Measurements from ENCODE around the gene ANK2. TPM values are rescaled to one million over a fixed set of nuclear protein-coding genes. Genes with fewer than 3 reads are reported as not detected.

Gene ANK2
- total RNA-seq, 1 donor from 2014 or later = 77.8 TPM

GRCh38 chr4:113113151-113113550 lies 63.7 kb downstream of the ANK2 start:
- peaks cover 4% of the 10 kb centered on the region for H3K36me3 Mint-ChIP-seq (ENCODE audit: low read depth, unreplicated experiment)
- no peak for FAIRE-seq
- H3K4me1 ChIP-seq (ENCODE audit: insufficient read depth, low read length) = no peaks in the 10 kb centered on the region

GRCh38 chr4:113114884-113115283 lies 65.4 kb downstream of the ANK2 start:
- Histone ChIP-seq H3K4me1 (ENCODE audit: insufficient read depth, low read length) (no peaks in the 10 kb centered on the region), H3K36me3 (ENCODE audit: insufficient read depth, low read length) (no peaks in the 10 kb centered on the region), H4K20me1 (ENCODE audit: insufficient read depth, low read length) (no peaks in the 10 kb centered on the region), H3K9ac (ENCODE audit: low read length) (no peak overlapping the region), H3K27me3 (ENCODE audit: insufficient read depth, low read length) (no peaks in the 10 kb centered on the region), H3K27ac (ENCODE audit: low read depth, low read length) (no peak overlapping the region), H2AFZ (ENCODE audit: low read depth, low read length) (no peak overlapping the region), H3K4me2 (ENCODE audit: low read length) (no peak overlapping the region), H3K9me3 (ENCODE audit: insufficient read depth, low read depth, low read length) (no peaks in the 10 kb centered on the region), H3K4me3 (ENCODE audit: insufficient read depth, low read depth, low read length) (no peak overlapping the region), H3K79me2 (ENCODE audit: insufficient read depth, low read length) (no peaks in the 10 kb centered on the region)
- H3K27ac Mint-ChIP-seq (ENCODE audit: unreplicated experiment) = no peak overlapping the region
- FAIRE-seq (no peak), DNase-seq (ENCODE audit: low read depth) (no peak)
- H3K36me3 Mint-ChIP-seq (ENCODE audit: low read depth, unreplicated experiment) = peaks cover 4% of the 10 kb centered on the region
- H3K27me3 Mint-ChIP-seq (ENCODE audit: low read depth, unreplicated experiment) = no peaks in the 10 kb centered on the region
- peaks cover 10% of the 10 kb centered on the region for H3K4me1 Mint-ChIP-seq (ENCODE audit: low read depth, unreplicated experiment)
- no peak for TF ChIP-seq EZH2 (IDR thresholded peaks at IDR 0.05; ENCODE audit: insufficient read depth, low read length)
- no peak overlapping the region for H3K4me3 Mint-ChIP-seq (ENCODE audit: unreplicated experiment)
- H3K9me3 Mint-ChIP-seq (ENCODE audit: unreplicated experiment) = no peaks in the 10 kb centered on the region

More at GRCh38 chr4:113113151-113113550, 63.7 kb downstream of the ANK2 start:
- TF ChIP-seq CTCF (IDR thresholded peaks at IDR 0.05; ENCODE audit: insufficient read depth, low read depth, low read length) (no peak), EZH2 (IDR thresholded peaks at IDR 0.05; ENCODE audit: insufficient read depth, low read length) (no peak)
- H4K20me1 ChIP-seq (ENCODE audit: insufficient read depth, low read length) = no peaks in the 10 kb centered on the region
- H2AFZ ChIP-seq (ENCODE audit: low read depth, low read length) = no peak overlapping the region
- H3K9me3 ChIP-seq (ENCODE audit: insufficient read depth, low read depth, low read length) = no peaks in the 10 kb centered on the region
- Mint-ChIP-seq H3K9me3 (ENCODE audit: unreplicated experiment) (no peaks in the 10 kb centered on the region), H3K27ac (ENCODE audit: unreplicated experiment) (no peak overlapping the region), H3K4me1 (ENCODE audit: low read depth, unreplicated experiment) (peaks cover 10% of the 10 kb centered on the region), H3K27me3 (ENCODE audit: low read depth, unreplicated experiment) (no peaks in the 10 kb centered on the region), H3K4me3 (ENCODE audit: unreplicated experiment) (no peak overlapping the region)
- H3K36me3 ChIP-seq (ENCODE audit: insufficient read depth, low read length) = no peaks in the 10 kb centered on the region
- H3K27me3 ChIP-seq (ENCODE audit: insufficient read depth, low read length) = no peaks in the 10 kb centered on the region
- no peak overlapping the region for H3K4me3 ChIP-seq (ENCODE audit: insufficient read depth, low read depth, low read length)
- H3K4me2 ChIP-seq (ENCODE audit: low read length) = no peak overlapping the region
- H3K79me2 ChIP-seq (ENCODE audit: insufficient read depth, low read length) = no peaks in the 10 kb centered on the region
- DNase-seq (ENCODE audit: low read depth) = no peak
- no peak overlapping the region for H3K27ac ChIP-seq (ENCODE audit: low read depth, low read length)
- no peak overlapping the region for H3K9ac ChIP-seq (ENCODE audit: low read length)

GRCh38 chr4:113116414-113117357 lies 67.2 kb downstream of the ANK2 start:
- Histone ChIP-seq H3K4me1 (ENCODE audit: insufficient read depth, low read length) (no peaks in the 10 kb centered on the region), H3K36me3 (ENCODE audit: insufficient read depth, low read length) (no peaks in the 10 kb centered on the region), H3K27me3 (ENCODE audit: insufficient read depth, low read length) (no peaks in the 10 kb centered on the region), H2AFZ (ENCODE audit: low read depth, low read length) (peak overlapping the region; percentile 57), H3K9ac (ENCODE audit: low read length) (no peak overlapping the region), H3K27ac (ENCODE audit: low read depth, low read length) (no peak overlapping the region), H4K20me1 (ENCODE audit: insufficient read depth, low read length) (no peaks in the 10 kb centered on the region), H3K9me3 (ENCODE audit: insufficient read depth, low read depth, low read length) (no peaks in the 10 kb centered on the region), H3K4me3 (ENCODE audit: insufficient read depth, low read depth, low read length) (no peak overlapping the region), H3K4me2 (ENCODE audit: low read length) (peak overlapping the region; percentile 81), H3K79me2 (ENCODE audit: insufficient read depth, low read length) (no peaks in the 10 kb centered on the region)
- DNase-seq (ENCODE audit: low read depth) (peak; percentile 11), FAIRE-seq (no peak)
- peak overlapping the region; percentile 27 for H3K27ac Mint-ChIP-seq (ENCODE audit: unreplicated experiment)
- peaks cover 10% of the 10 kb centered on the region for H3K4me1 Mint-ChIP-seq (ENCODE audit: low read depth, unreplicated experiment)
- H3K27me3 Mint-ChIP-seq (ENCODE audit: low read depth, unreplicated experiment) = no peaks in the 10 kb centered on the region
- H3K36me3 Mint-ChIP-seq (ENCODE audit: low read depth, unreplicated experiment) = peaks cover 4% of the 10 kb centered on the region
- H3K4me3 Mint-ChIP-seq (ENCODE audit: unreplicated experiment) = no peak overlapping the region
- no peaks in the 10 kb centered on the region for H3K9me3 Mint-ChIP-seq (ENCODE audit: unreplicated experiment)
- no peak for TF ChIP-seq CTCF (IDR thresholded peaks at IDR 0.05; ENCODE audit: insufficient read depth, low read depth, low read length)
- no peak for TF ChIP-seq EZH2 (IDR thresholded peaks at IDR 0.05; ENCODE audit: insufficient read depth, low read length)

All from astrocyte (in vitro differentiated cells and primary cell).